GM23248 (cell line): Measurements from ENCODE around the gene CDKN2AIPNL. TPM values are rescaled to one million over a fixed set of nuclear protein-coding genes. Genes with fewer than 3 reads are reported as not detected.

ENCODE experiments used
- DNase-seq: peaks from one replicate; pipeline ENCODE4 v3.0.0-alpha.2; 2015
- H2AFZ ChIP-seq: fragments of 200-600 bp; sonication (generic); 2 replicates; pipeline ENCODE4 v1.6.1; 2016; ENCODE audit warnings: antibody characterized with exemption
- H3F3A ChIP-seq: fragments of 200-600 bp; sonication (generic); 2 replicates; pipeline ENCODE4 v1.6.1; 2016; ENCODE audit warnings: mild to moderate bottlenecking, antibody characterized with exemption, mixed run types; ENCODE audit not compliant: insufficient read depth
- H3K27ac ChIP-seq: fragments of 200-600 bp; sonication (generic); 2 replicates; pipeline ENCODE4 v1.5.1; 2016; ENCODE audit warnings: mild to moderate bottlenecking
- H3K27me3 ChIP-seq: fragments of 200-600 bp; sonication (generic); replicated peaks from 2 replicates; pipeline ENCODE4 v1.6.1; 2016; ENCODE audit warnings: mild to moderate bottlenecking; ENCODE audit not compliant: insufficient read depth
- H3K36me3 ChIP-seq: fragments of 200-600 bp; sonication (generic); 2 replicates; pipeline ENCODE4 v1.6.1; 2016; ENCODE audit warnings: low read depth, mild to moderate bottlenecking
- H3K4me1 ChIP-seq: fragments of 200-600 bp; sonication (generic); 2 replicates; pipeline ENCODE4 v1.6.1; 2016; ENCODE audit warnings: mild to moderate bottlenecking; ENCODE audit not compliant: insufficient read depth
- H3K4me2 ChIP-seq: fragments of 200-600 bp; sonication (generic); one replicate; pipeline ENCODE4 v1.6.1; 2016; ENCODE audit warnings: mild to moderate bottlenecking; ENCODE audit not compliant: unreplicated experiment
- H3K4me3 ChIP-seq: fragments of 200-600 bp; sonication (generic); 2 replicates; pipeline ENCODE4 v1.5.1; 2016; ENCODE audit warnings: mild to moderate bottlenecking
- H3K79me2 ChIP-seq: fragments of 200-600 bp; sonication (generic); 2 replicates; pipeline ENCODE4 v1.6.1; 2016; ENCODE audit warnings: mild to moderate bottlenecking; ENCODE audit not compliant: insufficient read depth
- H3K9ac ChIP-seq: fragments of 200-600 bp; sonication (generic); 2 replicates; pipeline ENCODE4 v1.6.1; 2016; ENCODE audit warnings: mild to moderate bottlenecking
- H3K9me2 ChIP-seq: fragments of 200-600 bp; sonication (generic); 2 replicates; pipeline ENCODE4 v1.6.1; 2016; ENCODE audit warnings: mixed run types, mild to moderate bottlenecking, moderate library complexity; ENCODE audit not compliant: insufficient read depth
- H3K9me3 ChIP-seq: fragments of 200-600 bp; sonication (generic); one replicate; pipeline ENCODE4 v1.6.1; 2017; ENCODE audit warnings: low read depth
- H4K20me1 ChIP-seq: fragments of 200-600 bp; sonication (generic); 2 replicates; pipeline ENCODE4 v1.6.0; 2016; ENCODE audit not compliant: insufficient read depth
- EZH2 ChIP-seq: fragments of 200-600 bp; sonication (generic); IDR thresholded peaks from 2 replicates; pipeline ENCODE4 v1.6.1; 2018; ENCODE audit warnings: antibody characterized with exemption, mild to moderate bottlenecking; ENCODE audit not compliant: insufficient read depth, poor library complexity, severe bottlenecking
- EZH2phosphoT487 ChIP-seq: fragments of 200-600 bp; sonication (generic); IDR thresholded peaks from 2 replicates; pipeline ENCODE4 v1.6.1; 2018; ENCODE audit warnings: antibody characterized with exemption, moderate library complexity, mild to moderate bottlenecking, low read depth; ENCODE audit not compliant: insufficient read depth
- WGBS, 2 experiments: methylation state at CpG; one replicate each; pipeline ENCODE4 v1.1.6; 2015 to 2017; ENCODE audit warnings: low lambda C conversion rate in 2 of 2, low coverage in 1 of 2; ENCODE audit errors: missing lambda C conversion rate in 2 of 2; 5-methylcytosine and 5-hydroxymethylcytosine counted together
- in situ Hi-C: fragments of 300-500 bp; cut with MboI; formaldehyde crosslinking; loops from 2 replicates; pipeline ENCODE4 v1.15.0; 2020
- polyA plus RNA-seq: library from polyadenylated mRNA; unstranded; fragments of >200 nt; fragmentation: Nextera tagmentation; extraction: Ambion mirVana; gene quantifications from 2 replicates; pipeline ENCODE4 v1.2.1, GENCODE V29; 2016
- total RNA-seq: library from RNA; depleted of rRNA; stranded (reverse); fragments of >200 nt; shearing (Covaris generic); gene quantifications from 2 replicates; pipeline ENCODE4 v1.2.3, GENCODE V29; 2014

Gene CDKN2AIPNL
- total and polyA plus RNA-seq, 2 experiments from 2014 or later, result 26.0 to 39.9 TPM

DNA sequence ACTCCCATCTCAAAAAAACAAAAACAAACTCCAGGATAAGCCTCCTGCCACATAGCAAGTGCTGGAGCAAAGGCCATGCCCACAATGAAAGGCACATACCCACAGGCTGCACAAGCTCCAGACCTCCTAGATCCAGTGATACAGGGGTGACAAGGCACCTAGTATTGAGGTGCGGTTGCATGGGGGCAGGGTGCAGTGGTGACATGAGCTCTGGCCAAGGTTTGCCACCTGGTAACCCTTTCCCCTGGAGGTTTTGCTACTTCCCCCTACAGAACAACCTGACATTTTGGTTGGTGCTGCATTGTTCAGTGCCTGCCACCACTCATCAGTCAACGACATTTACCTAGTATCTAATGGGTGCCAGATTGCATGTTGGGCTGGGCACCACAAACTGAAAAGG, 14.5 kb downstream of the CDKN2AIPNL start:
- H2AFZ ChIP-seq, result no peak overlapping the region
- no peak overlapping the region for H3K4me2 ChIP-seq
- H3K27me3 ChIP-seq, result no peaks in the 10 kb centered on the region
- H3K9ac ChIP-seq, result no peak overlapping the region
- no peaks in the 10 kb centered on the region for H3K4me1 ChIP-seq
- no peak for TF ChIP-seq EZH2
- no peak for TF ChIP-seq EZH2phosphoT487
- peaks cover 43% of the 10 kb centered on the region for H3F3A ChIP-seq
- no peaks in the 10 kb centered on the region for H3K9me3 ChIP-seq
- in situ Hi-C loops, result no loop called here
- no peaks in the 10 kb centered on the region for H4K20me1 ChIP-seq
- peaks cover 41% of the 10 kb centered on the region for H3K36me3 ChIP-seq
- DNase-seq, result no peak
- no peaks in the 10 kb centered on the region for H3K9me2 ChIP-seq
- no peak overlapping the region for H3K4me3 ChIP-seq
- H3K79me2 ChIP-seq, result peaks cover 8% of the 10 kb centered on the region; the same call in 1 of the 2 replicates
- WGBS, 2 experiments, result 75 to 83% methylated on average over 2 of the region's 2 CpGs
- no peak overlapping the region for H3K27ac ChIP-seq

GRCh38 chr5:134396274-134396673, 15.4 kb downstream of the CDKN2AIPNL start:
- in situ Hi-C loops, result no loop called here
- 96 to 100% methylated on average over 4 of the region's 4 CpGs for WGBS, 2 experiments
- peaks cover 50% of the 10 kb centered on the region for H3K36me3 ChIP-seq
- H3K79me2 ChIP-seq, result peaks cover 13% of the 10 kb centered on the region; the same call in 1 of the 2 replicates
- H3K27ac ChIP-seq, result no peak overlapping the region
- H3K4me1 ChIP-seq, result no peaks in the 10 kb centered on the region
- H2AFZ ChIP-seq, result no peak overlapping the region
- H3K4me2 ChIP-seq, result no peak overlapping the region
- H3F3A ChIP-seq, result peaks cover 41% of the 10 kb centered on the region
- TF ChIP-seq EZH2, result no peak
- H3K4me3 ChIP-seq, result no peak overlapping the region
- DNase-seq, result no peak
- H3K9ac ChIP-seq, result no peak overlapping the region
- H3K9me3 ChIP-seq, result no peaks in the 10 kb centered on the region
- no peaks in the 10 kb centered on the region for H3K27me3 ChIP-seq
- H3K9me2 ChIP-seq, result no peaks in the 10 kb centered on the region
- no peaks in the 10 kb centered on the region for H4K20me1 ChIP-seq

GRCh38 chr5:134394932-134395331, 16.7 kb downstream of the CDKN2AIPNL start:
- TF ChIP-seq EZH2 (no peak), EZH2phosphoT487 (no peak)
- Histone ChIP-seq H3K4me2 (no peak overlapping the region), H3F3A (peaks cover 49% of the 10 kb centered on the region), H3K9me3 (no peaks in the 10 kb centered on the region), H3K9me2 (no peaks in the 10 kb centered on the region), H2AFZ (no peak overlapping the region), H4K20me1 (no peaks in the 10 kb centered on the region), H3K79me2 (peaks cover 25% of the 10 kb centered on the region), H3K4me1 (no peaks in the 10 kb centered on the region), H3K27ac (no peak overlapping the region), H3K4me3 (no peak overlapping the region), H3K9ac (no peak overlapping the region), H3K27me3 (no peaks in the 10 kb centered on the region), H3K36me3 (peaks cover 64% of the 10 kb centered on the region)
- no peak for DNase-seq
- in situ Hi-C loops, result no loop called here
- WGBS, 2 experiments, result 98% methylated on average over 7 of the region's 7 CpGs

- no peak for DNase-seq
- Histone ChIP-seq H3K9me3 (no peaks in the 10 kb centered on the region), H3K9me2 (no peaks in the 10 kb centered on the region), H3K36me3 (peaks cover 78% of the 10 kb centered on the region), H3K27ac (no peak overlapping the region), H4K20me1 (no peaks in the 10 kb centered on the region), H3F3A (peaks cover 49% of the 10 kb centered on the region), H3K9ac (no peak overlapping the region), H3K79me2 (peaks cover 37% of the 10 kb centered on the region), H2AFZ (no peak overlapping the region), H3K4me3 (no peak overlapping the region), H3K27me3 (no peaks in the 10 kb centered on the region), H3K4me2 (no peak overlapping the region), H3K4me1 (no peaks in the 10 kb centered on the region)
- in situ Hi-C loops, result no loop called here
- WGBS, 2 experiments, result 69 to 76% methylated on average over 2 of the region's 2 CpGs
- no peak for TF ChIP-seq EZH2
- TF ChIP-seq EZH2phosphoT487, result no peak
These were observed 19.4 kb downstream of the CDKN2AIPNL start for GRCh38 chr5:134392301-134392700.

GRCh38 chr5:134387443-134387842, 24.2 kb downstream of the CDKN2AIPNL start:
- DNase-seq, result no peak
- Histone ChIP-seq H3K9me3 (no peaks in the 10 kb centered on the region), H3K4me3 (no peak overlapping the region), H3K9me2 (no peaks in the 10 kb centered on the region), H3K27me3 (no peaks in the 10 kb centered on the region), H3F3A (peaks cover 29% of the 10 kb centered on the region), H4K20me1 (no peaks in the 10 kb centered on the region), H3K27ac (no peak overlapping the region), H3K36me3 (peaks cover 79% of the 10 kb centered on the region), H3K9ac (no peak overlapping the region), H3K79me2 (peaks cover 74% of the 10 kb centered on the region), H2AFZ (no peak overlapping the region), H3K4me1 (no peaks in the 10 kb centered on the region), H3K4me2 (no peak overlapping the region)
- in situ Hi-C loops, result no loop called here
- TF ChIP-seq EZH2 (no peak), EZH2phosphoT487 (no peak)
- 92 to 100% methylated on average over 1 of the region's 1 CpG for WGBS, 2 experiments
